HG02642 (cell line): ENCODE measurements around the gene WWP2.
A peak's percentile ranks its signal among the peaks of the same experiment; 100 is the strongest.
"Not testable (repeated sequence)": the region's sequence is repeated elsewhere in the genome, so short reads cannot be mapped to it uniquely, and the experiment has no call there.

Experiments used
- ATAC-seq: cut with Tn5 transposase; IDR thresholded peaks from one replicate; pipeline ENCODE4 v1.9.1; 2021; ENCODE audit warnings: mild to moderate bottlenecking; ENCODE audit not compliant: unreplicated experiment, poor library complexity

WWP2 gene

DNA sequence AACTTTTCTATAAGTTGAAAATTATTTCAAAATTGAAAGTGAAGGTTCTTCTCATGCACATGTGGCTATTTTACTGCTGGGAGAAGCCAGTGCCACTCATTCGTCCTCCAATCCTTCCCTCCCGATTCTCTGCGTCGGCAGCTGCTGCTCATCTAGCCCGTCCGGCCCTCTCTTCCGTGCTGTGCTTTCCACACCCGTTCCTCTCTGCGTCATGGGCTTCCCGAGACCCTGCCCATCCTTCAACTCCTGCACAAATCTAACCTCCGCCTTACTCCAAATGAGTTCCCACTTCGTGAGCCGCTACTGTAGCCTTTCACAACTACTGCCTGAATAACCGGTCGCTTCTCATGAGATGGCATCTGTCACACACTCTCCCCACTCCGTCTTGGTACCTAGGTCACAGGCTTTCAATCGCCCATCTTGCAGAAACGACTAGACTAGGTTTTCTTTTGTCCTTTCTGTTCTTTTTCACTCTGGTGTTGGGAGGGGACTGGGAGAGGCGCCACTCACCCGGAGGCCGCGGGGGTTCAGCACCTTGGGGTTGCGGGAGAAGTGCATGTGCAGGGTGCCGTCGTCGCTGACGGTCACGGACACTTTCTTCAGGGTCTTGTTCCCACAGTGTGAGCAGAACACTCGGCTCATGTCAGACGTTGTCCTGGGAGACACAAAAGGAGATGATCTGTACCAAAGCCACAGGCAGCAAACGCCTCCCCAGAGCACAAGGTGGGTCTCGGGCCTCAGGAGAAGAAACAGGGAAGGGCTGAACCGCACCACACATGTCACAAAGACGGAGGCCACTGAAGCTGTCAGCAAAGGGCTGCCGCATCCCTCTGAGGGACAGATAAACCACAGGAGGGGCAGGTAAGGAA, 17.5 kb upstream of the WWP2 start:
- ATAC-seq: no peak

GRCh38 chr16:69745232-69745612, 16.9 kb upstream of the WWP2 start:
- ATAC-seq: no peak

DNA sequence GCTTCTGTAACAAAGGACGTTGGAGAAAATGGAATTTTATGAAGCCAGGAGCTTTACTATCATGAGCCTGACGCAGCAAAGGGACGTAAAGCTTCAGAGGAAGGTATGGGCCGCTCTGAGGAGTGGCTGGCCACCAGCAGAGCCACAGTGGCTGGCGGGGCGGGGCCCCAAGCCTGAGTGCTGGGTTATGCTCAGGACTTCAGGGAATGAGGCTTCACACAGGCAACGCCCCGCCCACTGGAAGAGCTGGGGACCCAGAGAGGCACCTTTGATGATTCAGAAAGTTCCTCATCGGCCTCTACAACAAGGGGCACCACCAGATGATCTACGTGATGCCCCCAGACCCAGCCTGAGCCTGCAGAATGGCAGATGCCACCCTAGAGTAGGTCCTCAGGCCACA, 16.2 kb upstream of the WWP2 start:
- no peak for ATAC-seq

GRCh38 chr16:69747115-69747514, 15.0 kb upstream of the WWP2 start:
- no peak for ATAC-seq

DNA sequence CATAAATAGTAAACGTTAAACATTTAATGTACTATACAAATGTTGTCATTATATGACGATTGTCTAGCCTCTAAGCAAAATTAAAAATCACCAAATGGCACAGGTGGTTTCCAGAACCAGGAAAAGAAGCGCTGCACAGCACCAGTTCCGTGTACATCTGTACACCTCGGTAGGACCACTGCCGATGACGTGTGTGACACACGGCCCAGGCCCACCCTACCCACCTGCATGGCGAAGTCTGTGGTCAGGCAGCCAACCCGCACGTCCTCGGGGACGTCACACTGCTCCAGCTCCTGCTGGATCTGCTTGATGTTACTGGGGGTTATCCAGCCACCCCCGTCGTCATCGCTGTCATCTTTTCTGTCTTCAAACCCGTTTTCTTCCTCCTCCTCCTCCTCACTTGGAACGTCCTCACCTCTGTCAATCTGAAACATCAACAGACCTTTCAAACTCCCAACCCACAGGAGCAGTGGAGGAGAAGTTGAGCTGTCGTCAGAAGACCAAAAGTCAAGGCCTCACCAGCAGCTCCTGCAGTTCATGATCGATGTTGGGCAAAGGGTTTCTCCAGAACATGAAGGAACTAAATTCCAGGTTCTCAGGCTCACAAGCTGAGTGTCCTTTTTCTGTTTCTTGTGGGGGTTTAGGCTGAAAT, 13.3 kb upstream of the WWP2 start:
- ATAC-seq: no peak

- no peak for ATAC-seq
Observed at GRCh38 chr16:69754143-69754468, 8.0 kb upstream of the WWP2 start.

GRCh38 chr16:69754469-69755310, 7.4 kb upstream of the WWP2 start, which contains the start of gene NOB1:
TSS of gene NOB1 (minus strand) at chr16:69754926. CDS start at chr16:69754910, 16 bp downstream.
- ATAC-seq: peak; percentile 97

- ATAC-seq: no peak
Observed at GRCh38 chr16:69756705-69757104, 5.4 kb upstream of the WWP2 start.

- not testable (repeated sequence) for ATAC-seq
Observed at GRCh38 chr16:69757375-69757774, 4.8 kb upstream of the WWP2 start.

- no peak for ATAC-seq
Observed at GRCh38 chr16:69762814-69763598, 874 bp downstream of the WWP2 start.

DNA sequence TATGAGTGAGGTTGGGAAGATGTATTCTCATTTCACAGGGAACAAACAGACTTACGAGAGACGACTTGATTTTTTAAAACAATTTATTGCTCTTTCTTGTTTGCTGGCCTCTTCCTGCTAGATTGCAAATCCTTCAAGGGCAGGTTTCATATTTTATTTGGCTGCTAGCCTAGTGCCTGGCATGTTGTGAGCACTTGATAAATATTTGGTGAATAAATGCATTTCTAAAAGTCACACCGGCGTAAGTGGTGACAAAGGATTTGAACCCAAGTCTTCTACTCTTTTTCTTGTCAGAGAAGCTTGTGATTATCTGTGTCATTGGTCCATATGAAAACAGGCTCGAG, 1.4 kb downstream of the WWP2 start:
- ATAC-seq: no peak

GRCh38 chr16:69767459-69768229, 5.5 kb downstream of the WWP2 start:
- ATAC-seq: no peak

DNA sequence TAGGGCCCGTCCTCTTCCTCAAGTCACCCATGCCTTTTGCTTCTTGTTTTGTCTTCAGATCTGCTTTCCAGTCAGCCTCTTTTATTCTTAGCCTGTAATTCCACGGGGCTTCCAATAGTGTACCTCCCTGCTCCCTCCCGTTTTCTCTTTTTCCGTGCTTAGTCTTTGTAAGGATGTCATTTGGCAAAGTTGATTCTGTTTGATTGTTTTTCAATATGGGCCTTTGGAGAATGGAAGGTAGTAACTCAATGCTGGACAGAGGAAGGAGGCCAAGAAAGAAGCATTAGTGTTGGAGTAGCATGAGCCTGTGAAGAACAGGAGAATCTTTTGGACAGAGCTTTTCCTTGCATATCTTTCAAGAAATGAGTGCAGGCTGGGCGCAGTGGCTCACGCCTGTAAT, 6.5 kb downstream of the WWP2 start:
- no peak for ATAC-seq

- ATAC-seq: no peak
Observed at GRCh38 chr16:69769404-69769803, 7.3 kb downstream of the WWP2 start.

GRCh38 chr16:69771651-69771967, 9.5 kb downstream of the WWP2 start:
- no peak for ATAC-seq

- no peak for ATAC-seq
Observed at GRCh38 chr16:69773260-69773947, 11.3 kb downstream of the WWP2 start.

DNA sequence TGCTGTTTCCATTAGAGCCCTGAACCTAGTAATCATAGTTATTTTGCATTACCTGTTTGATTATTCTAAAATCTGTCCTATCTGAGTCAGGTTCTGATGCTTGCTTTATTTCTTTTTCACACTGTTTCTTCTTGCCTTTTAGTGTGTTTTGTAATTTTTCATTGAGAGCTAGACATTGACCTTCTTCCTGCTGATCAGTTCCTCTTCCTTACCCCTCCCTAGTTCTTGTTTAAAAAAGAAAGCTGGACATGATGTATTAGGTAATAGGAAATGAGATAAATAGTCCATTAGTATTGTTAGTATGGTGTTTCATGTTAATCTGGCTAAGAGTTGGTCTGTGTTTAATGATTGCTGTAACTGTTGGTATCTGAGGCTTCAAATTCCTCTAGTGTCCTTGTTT, 13.4 kb downstream of the WWP2 start:
- no peak for ATAC-seq

DNA sequence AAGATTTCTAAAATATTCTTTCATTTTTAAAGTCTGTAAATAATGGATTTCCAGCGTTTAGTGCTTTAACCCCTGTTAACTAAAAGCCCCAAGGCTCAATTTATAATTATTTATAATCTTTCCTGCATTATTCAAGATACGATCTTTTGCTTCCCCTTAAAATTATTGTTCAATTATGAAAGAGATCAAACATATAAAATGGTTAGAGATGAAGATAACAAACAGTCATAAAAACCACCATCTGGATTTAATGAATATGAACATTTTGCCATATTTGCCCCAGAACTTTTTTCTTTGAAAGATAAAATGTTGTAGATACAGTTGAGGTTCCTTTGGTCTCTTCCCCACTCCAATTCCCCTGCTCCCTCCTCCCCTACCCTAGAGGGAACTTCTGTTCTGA, 17.6 kb downstream of the WWP2 start:
- ATAC-seq: no peak

DNA sequence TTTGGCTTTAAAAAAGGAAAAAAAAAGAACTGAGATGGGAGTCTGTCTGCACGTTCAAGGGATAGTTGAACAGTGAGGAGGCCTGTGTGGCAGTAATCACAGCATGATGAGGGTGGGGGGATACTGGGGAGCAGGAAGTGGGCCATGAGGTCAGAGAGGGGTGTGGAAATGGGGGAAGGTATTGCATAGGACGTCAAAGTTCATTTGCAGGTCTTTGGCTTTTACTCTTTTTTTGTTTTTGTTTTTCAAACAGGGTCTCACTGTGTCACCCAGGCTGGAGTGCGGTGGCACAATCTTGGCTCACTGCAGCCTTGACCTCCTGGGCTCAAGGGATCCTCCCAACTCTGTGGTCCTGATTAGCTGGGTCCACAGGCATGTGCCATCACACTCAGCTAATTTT, 19.0 kb downstream of the WWP2 start:
- no peak for ATAC-seq
